ENCODE results near the gene CA5A. TPM values are rescaled to one million over a fixed set of nuclear protein-coding genes. Genes with fewer than 3 reads are reported as not detected.

CA5A gene
- total RNA-seq, 1 experiment from 2014 or later = not detected

GRCh38 chr16:87961623-87962022, 25.3 kb upstream of the CA5A start:
- no TSS peak for BruUV-seq (replicated peaks)
- Mint-ChIP-seq H3K9me3 (ENCODE audit: unreplicated experiment) (no peaks in the 10 kb centered on the region), H3K27me3 (ENCODE audit: insufficient read depth, unreplicated experiment) (no peaks in the 10 kb centered on the region), H3K27ac (ENCODE audit: low read depth, unreplicated experiment) (no peak overlapping the region), H3K4me3 (ENCODE audit: unreplicated experiment) (no peak overlapping the region), H3K4me1 (ENCODE audit: insufficient read depth, unreplicated experiment) (peaks cover 10% of the 10 kb centered on the region), H3K36me3 (ENCODE audit: insufficient read depth, unreplicated experiment) (peaks cover 31% of the 10 kb centered on the region)
- intact Hi-C loops (cut with micrococcal nuclease) = no loop called here
- TF ChIP-seq, protein P1, sequence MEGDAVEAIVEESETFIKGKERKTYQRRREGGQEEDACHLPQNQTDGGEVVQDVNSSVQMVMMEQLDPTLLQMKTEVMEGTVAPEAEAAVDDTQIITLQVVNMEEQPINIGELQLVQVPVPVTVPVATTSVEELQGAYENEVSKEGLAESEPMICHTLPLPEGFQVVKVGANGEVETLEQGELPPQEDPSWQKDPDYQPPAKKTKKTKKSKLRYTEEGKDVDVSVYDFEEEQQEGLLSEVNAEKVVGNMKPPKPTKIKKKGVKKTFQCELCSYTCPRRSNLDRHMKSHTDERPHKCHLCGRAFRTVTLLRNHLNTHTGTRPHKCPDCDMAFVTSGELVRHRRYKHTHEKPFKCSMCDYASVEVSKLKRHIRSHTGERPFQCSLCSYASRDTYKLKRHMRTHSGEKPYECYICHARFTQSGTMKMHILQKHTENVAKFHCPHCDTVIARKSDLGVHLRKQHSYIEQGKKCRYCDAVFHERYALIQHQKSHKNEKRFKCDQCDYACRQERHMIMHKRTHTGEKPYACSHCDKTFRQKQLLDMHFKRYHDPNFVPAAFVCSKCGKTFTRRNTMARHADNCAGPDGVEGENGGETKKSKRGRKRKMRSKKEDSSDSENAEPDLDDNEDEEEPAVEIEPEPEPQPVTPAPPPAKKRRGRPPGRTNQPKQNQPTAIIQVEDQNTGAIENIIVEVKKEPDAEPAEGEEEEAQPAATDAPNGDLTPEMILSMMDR (IDR thresholded peaks at IDR 0.05; ENCODE audit: unreplicated experiment) = no peak
- CTCF ChIA-PET = no interaction called here
- DNase-seq (ENCODE audit: unreplicated experiment) = no peak
- POLR2A ChIA-PET = no interaction called here

DNA sequence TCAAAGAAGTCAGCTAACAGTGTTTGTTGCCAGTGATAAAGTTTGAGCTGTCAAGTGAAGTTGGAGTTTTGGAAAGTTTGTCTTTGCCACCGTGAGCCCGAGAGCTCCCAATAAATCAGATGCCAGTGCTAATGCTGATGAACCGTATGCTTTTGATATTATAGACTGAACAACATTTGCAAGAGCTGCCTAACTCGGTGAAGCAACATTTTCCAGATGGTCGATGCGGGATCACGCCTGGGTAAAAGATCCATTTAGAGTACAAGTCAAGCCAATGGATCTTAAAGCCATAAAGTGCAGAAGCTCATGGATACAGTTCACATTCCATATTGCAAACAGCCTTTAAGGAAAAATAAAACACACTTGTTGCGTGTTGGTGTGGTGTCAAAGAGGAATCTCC, 24.5 kb upstream of the CA5A start:
- TF ChIP-seq, protein P1 (IDR thresholded peaks at IDR 0.05; ENCODE audit: unreplicated experiment) = no peak
- DNase-seq (ENCODE audit: unreplicated experiment) = no peak
- intact Hi-C loops (cut with micrococcal nuclease) = no loop called here
- no TSS peak for BruUV-seq (replicated peaks)
- H3K4me1 Mint-ChIP-seq (ENCODE audit: insufficient read depth, unreplicated experiment) = peaks cover 10% of the 10 kb centered on the region
- no peaks in the 10 kb centered on the region for H3K27me3 Mint-ChIP-seq (ENCODE audit: insufficient read depth, unreplicated experiment)
- no peak overlapping the region for H3K4me3 Mint-ChIP-seq (ENCODE audit: unreplicated experiment)
- no peak overlapping the region for H3K27ac Mint-ChIP-seq (ENCODE audit: low read depth, unreplicated experiment)
- CTCF ChIA-PET = no interaction called here
- H3K9me3 Mint-ChIP-seq (ENCODE audit: unreplicated experiment) = no peaks in the 10 kb centered on the region
- H3K36me3 Mint-ChIP-seq (ENCODE audit: insufficient read depth, unreplicated experiment) = peaks cover 31% of the 10 kb centered on the region
- POLR2A ChIA-PET = interaction anchor here (0.8 kb wide), 1 partner anchor 15 kb away, joined by 3 read pairs; no protein-coding TSS in a partner anchor

GRCh38 chr16:87960296-87960695, 24.0 kb upstream of the CA5A start:
- intact Hi-C loops (cut with micrococcal nuclease) = no loop called here
- DNase-seq (ENCODE audit: unreplicated experiment) = no peak
- CTCF ChIA-PET = no interaction called here
- no TSS peak for BruUV-seq (replicated peaks)
- H3K9me3 Mint-ChIP-seq (ENCODE audit: unreplicated experiment) = no peaks in the 10 kb centered on the region
- POLR2A ChIA-PET = interaction anchor here (0.8 kb wide), 1 partner anchor 15 kb away, joined by 3 read pairs; no protein-coding TSS in a partner anchor
- TF ChIP-seq, protein P1 (IDR thresholded peaks at IDR 0.05; ENCODE audit: unreplicated experiment) = no peak
- H3K36me3 Mint-ChIP-seq (ENCODE audit: insufficient read depth, unreplicated experiment) = peaks cover 36% of the 10 kb centered on the region
- no peak overlapping the region for H3K27ac Mint-ChIP-seq (ENCODE audit: low read depth, unreplicated experiment)
- H3K4me3 Mint-ChIP-seq (ENCODE audit: unreplicated experiment) = no peak overlapping the region
- H3K4me1 Mint-ChIP-seq (ENCODE audit: insufficient read depth, unreplicated experiment) = peaks cover 7% of the 10 kb centered on the region
- H3K27me3 Mint-ChIP-seq (ENCODE audit: insufficient read depth, unreplicated experiment) = no peaks in the 10 kb centered on the region

GRCh38 chr16:87959391-87959990, 23.2 kb upstream of the CA5A start:
- TF ChIP-seq, protein P1 (IDR thresholded peaks at IDR 0.05; ENCODE audit: unreplicated experiment) = no peak
- peaks cover 37% of the 10 kb centered on the region for H3K36me3 Mint-ChIP-seq (ENCODE audit: insufficient read depth, unreplicated experiment)
- ChIA-PET CTCF (no interaction called here), POLR2A (no interaction called here)
- no peaks in the 10 kb centered on the region for H3K9me3 Mint-ChIP-seq (ENCODE audit: unreplicated experiment)
- DNase-seq (ENCODE audit: unreplicated experiment) = no peak
- no TSS peak for BruUV-seq (replicated peaks)
- no peak overlapping the region for H3K27ac Mint-ChIP-seq (ENCODE audit: low read depth, unreplicated experiment)
- H3K27me3 Mint-ChIP-seq (ENCODE audit: insufficient read depth, unreplicated experiment) = no peaks in the 10 kb centered on the region
- H3K4me3 Mint-ChIP-seq (ENCODE audit: unreplicated experiment) = no peak overlapping the region
- no peaks in the 10 kb centered on the region for H3K4me1 Mint-ChIP-seq (ENCODE audit: insufficient read depth, unreplicated experiment)
- intact Hi-C loops (cut with micrococcal nuclease) = no loop called here

Data from MCF 10A (cell line).